ENCODE data around the gene SACM1L.
"Not testable (repeated sequence)": the region's sequence is repeated elsewhere in the genome, so short reads cannot be mapped to it uniquely, and the experiment has no call there.

The SACM1L gene

DNA sequence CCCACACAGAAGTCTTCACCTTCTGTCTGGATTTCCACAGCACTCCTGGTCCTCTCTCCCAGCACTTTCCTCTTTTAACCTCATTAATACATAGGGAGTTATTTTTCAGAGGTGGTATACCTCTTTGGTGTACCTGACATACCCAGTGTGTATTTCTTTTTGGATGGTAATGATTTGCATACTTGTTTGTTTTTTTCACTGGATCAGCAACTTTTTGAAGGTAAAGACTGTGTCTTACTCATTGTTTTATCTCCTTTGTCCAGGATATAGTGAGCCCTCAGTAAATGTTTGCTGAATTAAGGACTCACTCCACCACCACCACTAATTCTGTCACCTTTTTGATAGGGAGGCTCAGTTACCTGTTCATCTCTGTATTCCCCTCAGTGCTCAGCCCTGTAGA is 52.1 kb downstream of the SACM1L start:
- no peak for DNase-seq (ENCODE audit: low read depth in 3 of 3, low spot score in 1 of 3)

DNA sequence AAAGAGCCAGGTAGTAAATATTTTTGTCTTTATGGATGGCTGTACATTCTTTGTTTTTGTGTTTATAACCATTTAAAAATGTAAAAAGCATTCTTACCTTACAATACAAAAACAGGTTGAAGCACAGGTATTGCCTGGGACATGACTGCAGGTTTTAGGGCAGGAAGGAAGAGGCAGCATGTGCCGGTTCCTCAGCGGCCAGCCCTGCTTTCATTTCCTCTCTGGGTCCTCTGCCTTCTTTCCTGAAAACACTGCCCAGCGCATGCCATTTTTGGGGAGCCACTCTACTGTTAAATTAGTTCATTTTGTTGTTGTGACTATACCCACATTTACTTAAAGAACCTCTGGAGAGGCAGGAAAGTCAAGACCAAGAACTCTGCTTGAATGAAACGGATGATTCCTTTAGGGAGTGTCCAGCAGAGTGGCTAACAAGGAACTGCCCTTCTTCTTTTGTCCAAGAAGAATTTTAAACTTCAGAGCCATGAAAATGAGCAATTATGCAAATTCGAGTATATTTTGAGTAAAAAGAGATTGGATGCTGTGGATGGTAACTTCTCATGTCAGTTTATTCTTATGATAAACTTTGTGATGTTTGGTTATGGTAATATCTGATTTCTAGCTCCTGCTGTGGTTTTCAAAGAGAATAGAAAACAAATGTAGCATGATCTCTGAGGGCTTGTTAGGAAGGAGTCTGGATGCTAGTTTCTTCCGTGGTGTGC is 52.7 kb downstream of the SACM1L start:
- DNase-seq (ENCODE audit: low read depth in 3 of 3, low spot score in 1 of 3): no peak

DNA sequence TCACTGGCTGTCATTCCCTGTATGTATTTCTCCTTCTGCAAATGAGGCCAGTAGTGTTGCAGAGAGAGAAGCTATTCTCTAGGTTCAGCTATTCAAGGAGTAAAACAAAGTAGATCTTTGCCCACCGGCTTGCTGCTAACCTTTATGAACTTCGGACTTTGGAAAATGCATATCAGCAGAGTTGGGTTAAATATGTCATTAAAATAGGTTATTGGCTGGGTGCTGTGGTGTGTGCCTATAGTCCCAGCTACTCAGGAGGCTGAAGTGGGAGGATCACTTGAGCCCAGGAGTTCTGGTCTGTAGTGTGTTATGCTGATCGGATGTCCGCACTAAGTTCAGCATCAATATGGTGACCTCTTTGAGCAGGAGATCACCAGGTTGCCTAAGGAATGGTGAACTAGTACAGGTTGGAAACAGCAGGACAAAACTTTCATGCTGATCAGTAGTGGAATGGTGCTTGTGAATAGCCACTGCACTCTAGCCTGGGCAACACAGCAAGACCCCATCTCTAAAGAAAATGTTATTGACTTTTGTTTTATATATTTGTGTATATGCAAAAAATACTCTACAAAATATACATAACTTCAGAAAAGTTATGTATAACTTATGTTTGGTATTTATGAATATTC is 53.4 kb downstream of the SACM1L start:
- DNase-seq (ENCODE audit: low read depth in 3 of 3, low spot score in 1 of 3): no peak

DNA sequence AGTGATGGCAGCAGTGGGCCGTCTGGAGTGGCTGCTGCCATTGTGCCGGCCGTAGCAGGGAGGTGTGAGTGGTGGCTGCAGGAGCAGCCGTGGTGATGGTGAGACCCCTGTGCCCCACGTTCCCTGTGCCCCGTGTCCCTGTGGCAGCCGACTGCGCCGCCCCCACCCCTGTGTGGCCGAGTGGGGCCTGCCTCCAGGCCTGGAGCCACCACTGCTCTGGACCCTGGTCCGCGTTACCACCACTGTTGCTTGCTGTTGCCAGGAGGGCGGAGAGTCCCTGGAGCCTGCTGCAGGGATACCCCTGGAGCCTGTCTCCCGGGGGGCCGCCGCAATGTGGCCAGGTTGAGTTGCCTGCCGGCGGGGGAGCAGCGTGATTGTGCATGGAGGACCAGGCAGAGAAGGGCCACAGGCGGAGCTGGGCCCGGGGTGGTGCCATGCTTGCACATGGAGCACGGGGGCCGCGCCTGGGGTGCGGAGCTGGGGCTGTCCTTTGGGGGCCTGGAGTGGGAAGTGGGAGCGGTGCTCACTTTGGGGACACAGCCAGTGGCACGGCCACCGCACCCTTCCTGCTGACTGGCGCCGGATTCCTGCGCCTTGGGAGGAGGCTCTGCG is 57.1 kb downstream of the SACM1L start:
- DNase-seq (ENCODE audit: low read depth in 3 of 3, low spot score in 1 of 3): no peak

DNA sequence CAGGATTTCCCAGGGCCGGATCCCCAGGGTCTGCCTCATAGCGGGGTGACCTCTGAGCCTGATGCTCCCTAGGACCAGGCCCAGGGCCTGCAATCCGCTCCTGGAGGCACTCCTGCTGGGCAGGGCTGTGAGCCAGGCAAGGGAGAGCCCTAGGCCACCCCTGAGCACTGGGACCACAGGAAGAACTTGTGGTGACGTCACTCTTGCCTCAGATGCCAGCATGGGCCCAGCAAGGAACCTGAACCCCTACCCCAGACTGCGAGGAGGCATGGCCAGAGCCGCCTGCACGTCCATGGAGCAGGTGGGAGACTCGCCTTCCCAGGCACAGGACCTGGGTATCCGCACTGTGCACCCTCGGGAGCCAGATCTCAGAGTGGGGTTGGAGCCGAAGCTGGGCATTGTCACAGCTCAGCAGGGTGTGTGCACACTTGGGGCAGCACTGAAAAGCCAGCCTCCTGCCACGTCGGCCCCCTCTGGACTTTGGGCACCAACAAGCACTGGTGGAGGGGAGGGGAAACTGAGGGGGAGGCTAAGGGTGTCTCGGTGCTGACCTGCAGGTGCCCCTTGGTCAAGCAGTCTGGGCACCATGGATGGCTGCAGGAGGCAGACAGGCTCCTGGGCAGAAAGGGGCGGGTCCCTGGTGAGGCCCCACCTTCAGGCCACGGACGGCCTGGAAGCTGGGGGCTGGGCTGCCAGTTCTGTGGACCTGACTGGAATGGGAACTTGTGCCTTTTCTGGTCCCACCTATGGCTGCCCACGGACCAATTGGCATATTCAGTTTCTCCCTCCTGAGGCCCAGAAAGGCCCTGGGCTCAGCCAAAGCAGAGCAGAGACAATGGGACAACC is 57.8 kb downstream of the SACM1L start:
- DNase-seq (ENCODE audit: low read depth in 3 of 3, low spot score in 1 of 3): no peak

DNA sequence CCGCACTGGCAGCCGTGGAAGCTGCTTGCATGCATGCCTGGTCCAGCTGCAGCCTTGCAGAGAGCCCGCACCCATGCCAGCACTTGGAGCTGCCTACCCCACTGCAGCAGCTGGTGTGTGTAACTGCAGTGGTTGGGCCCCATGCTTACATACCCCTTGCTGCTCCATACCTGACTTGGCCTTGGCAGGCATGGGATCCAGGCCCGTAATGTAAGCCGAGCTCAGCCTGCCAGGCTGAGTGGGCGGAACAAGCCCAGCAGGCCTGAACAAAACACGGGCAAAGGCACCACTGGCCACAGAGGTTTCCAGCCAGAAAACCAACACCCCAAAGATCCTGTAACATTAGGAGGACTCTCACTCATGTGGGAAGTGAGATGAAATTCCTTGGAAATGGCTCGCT is 58.9 kb downstream of the SACM1L start:
- no peak for DNase-seq (ENCODE audit: low read depth in 3 of 3, low spot score in 1 of 3)

- DNase-seq (ENCODE audit: low read depth in 3 of 3, low spot score in 1 of 3): not testable (repeated sequence)
Measured at GRCh38 chr3:45749036-45749600, 59.9 kb downstream of the SACM1L start.

GRCh38 chr3:45749880-45750279 is 60.7 kb downstream of the SACM1L start:
- DNase-seq (ENCODE audit: low read depth in 3 of 3, low spot score in 1 of 3): no peak

GRCh38 chr3:45751537-45752242 is 62.5 kb downstream of the SACM1L start:
- no peak for DNase-seq (ENCODE audit: low read depth in 3 of 3, low spot score in 1 of 3)

DNA sequence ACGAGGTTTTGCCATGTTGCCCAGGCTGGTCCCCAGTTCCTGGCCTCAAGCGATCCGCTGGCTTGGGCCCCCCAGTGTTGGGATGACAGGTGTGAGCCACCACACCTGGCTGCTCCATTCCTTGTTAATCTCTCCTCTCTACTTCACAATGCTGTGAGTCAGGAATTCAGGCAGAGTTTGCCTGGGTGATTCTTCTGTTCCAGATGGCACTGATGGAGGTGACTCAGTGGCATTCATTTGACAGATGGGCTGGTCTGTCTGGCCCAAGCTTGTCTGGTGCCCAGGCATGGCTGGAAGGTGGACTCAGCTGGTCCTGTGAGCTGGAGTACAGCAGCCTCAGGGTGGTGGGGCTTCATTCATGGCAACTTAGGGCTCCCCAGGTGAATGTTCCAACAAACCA is 63.9 kb downstream of the SACM1L start:
- no peak for DNase-seq (ENCODE audit: low read depth in 3 of 3, low spot score in 1 of 3)

- DNase-seq (ENCODE audit: low read depth in 3 of 3, low spot score in 1 of 3): no peak
Measured at GRCh38 chr3:45754461-45754860, 65.3 kb downstream of the SACM1L start.

DNA sequence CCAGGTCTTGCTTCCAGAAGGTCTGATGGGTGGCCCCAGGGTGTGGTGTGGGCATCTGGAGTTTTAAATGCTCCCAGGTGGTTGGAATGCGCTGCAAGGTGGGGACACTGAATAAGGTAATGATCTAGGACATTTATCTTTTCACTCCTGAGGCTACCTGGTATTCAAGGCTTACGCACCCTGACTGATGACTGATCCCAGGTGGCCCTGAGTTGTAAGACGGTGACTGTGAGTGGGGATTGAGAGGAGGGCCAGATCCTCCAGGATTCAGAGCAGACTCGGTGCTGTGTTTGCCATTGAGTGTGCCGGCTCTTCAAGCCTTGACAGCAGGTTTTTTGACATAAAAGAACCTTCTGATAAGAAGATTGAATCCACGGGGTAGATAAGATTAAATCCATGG is 66.9 kb downstream of the SACM1L start:
- no peak for DNase-seq (ENCODE audit: low read depth in 3 of 3, low spot score in 1 of 3)

- not testable (repeated sequence) for DNase-seq (ENCODE audit: low read depth in 3 of 3, low spot score in 1 of 3)
Measured at GRCh38 chr3:45757141-45757540, 67.9 kb downstream of the SACM1L start.

DNA sequence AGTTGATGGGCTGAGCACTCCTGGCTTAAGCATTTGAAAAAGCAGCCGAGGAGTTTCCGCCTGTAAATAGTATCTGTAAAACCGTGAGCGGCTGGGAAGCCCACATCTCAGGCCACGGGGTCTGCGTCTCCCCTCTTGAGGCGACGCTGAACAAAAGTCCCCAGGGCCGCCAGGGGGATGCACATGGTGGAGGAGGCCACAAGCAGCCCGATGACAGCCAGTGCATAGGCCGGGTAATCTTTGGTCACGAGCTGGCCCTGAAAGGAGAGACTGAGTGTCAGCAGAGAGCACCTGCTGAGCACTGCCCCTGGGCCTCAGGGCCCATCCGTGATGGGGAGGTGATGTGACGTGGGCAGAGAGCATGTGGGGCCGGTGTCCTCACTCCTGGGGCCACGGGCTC is 69.7 kb downstream of the SACM1L start:
- no peak for DNase-seq (ENCODE audit: low read depth in 3 of 3, low spot score in 1 of 3)

GRCh38 chr3:45759851-45760250 is 70.7 kb downstream of the SACM1L start:
- DNase-seq (ENCODE audit: low read depth in 3 of 3, low spot score in 1 of 3): no peak

- DNase-seq (ENCODE audit: low read depth in 3 of 3, low spot score in 1 of 3): no peak
Measured at GRCh38 chr3:45760878-45761711, 71.9 kb downstream of the SACM1L start.

DNA sequence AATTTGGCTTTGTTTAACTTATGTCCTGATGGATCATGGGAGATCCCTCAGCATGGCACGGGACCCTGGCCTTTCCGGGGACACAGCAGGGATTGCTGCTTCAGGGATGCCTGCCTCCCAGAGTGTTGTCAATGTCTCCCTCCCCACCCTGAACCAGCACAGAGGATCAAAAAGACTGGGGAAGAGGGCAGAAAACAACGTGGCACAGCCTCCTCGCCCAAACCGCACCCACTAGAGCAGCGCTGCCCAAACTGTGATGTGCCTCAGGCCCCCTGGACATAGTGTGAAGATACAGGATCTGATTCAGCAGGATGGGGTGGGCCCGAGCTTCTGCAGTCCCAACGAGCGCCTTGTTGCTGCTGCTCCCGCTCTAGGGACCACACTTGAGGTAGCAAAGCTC is 72.6 kb downstream of the SACM1L start:
- no peak for DNase-seq (ENCODE audit: low read depth in 3 of 3, low spot score in 1 of 3)

DNA sequence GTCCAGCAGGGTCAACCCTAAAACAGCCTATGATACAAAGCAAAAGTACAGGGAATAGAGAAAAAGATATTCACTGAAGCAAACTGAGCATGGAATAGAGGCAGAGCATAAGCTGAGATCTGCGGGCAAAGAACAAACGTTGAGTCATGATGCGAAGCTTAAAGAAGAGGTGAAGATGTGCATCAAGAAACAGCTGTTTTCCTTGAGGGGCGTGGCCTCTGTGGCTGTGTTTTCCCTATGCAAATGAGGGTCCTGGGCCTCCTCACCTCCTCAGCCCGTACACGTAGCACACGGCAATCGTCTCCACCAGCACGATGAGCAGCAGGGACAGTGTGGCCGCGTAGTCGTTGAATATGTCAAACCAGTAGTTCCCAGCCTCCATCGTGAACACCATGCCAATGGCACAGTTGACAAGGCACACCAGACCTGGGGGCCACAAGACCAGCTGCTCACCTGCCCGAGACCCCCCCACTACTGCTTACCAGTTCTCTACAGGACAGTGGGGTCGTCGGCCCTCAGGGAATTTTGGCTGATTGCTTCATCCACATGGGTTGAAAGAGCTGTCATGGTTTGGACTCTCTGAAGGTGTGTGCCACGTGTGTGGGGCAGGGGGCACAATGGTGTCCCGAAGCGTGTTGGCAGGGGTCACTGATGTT is 73.6 kb downstream of the SACM1L start:
- DNase-seq (ENCODE audit: low read depth in 3 of 3, low spot score in 1 of 3): no peak

- DNase-seq (ENCODE audit: low read depth in 3 of 3, low spot score in 1 of 3): no peak
Measured at GRCh38 chr3:45763303-45763675, 74.1 kb downstream of the SACM1L start.

Data from stimulated activated CD4-positive, alpha-beta T cell treated with anti-CD3 and anti-CD28 coated beads, TNF-alpha, amount 100 ng/mL, for 1 hour (primary cell).